HUES64 (cell line): ENCODE data around the gene PAK2.
"Not testable (repeated sequence)": the region's sequence is repeated elsewhere in the genome, so short reads cannot be mapped to it uniquely, and the experiment has no call there.

ENCODE experiments used
- H3K27ac ChIP-seq: 2 replicates; pipeline ENCODE4 v1.7.0; 2013; ENCODE audit warnings: low read depth, low read length, inconsistent platforms
- H3K27me3 ChIP-seq: 2 replicates; pipeline ENCODE4 v1.6.1; 2013; ENCODE audit warnings: mild to moderate bottlenecking, low read length; ENCODE audit not compliant: insufficient read depth
- H3K36me3 ChIP-seq: 2 replicates; pipeline ENCODE4 v1.6.1; 2013; ENCODE audit warnings: mild to moderate bottlenecking, low read length; ENCODE audit not compliant: insufficient read depth
- H3K4me1 ChIP-seq: 2 replicates; pipeline ENCODE4 v1.6.1; 2013; ENCODE audit warnings: mild to moderate bottlenecking, low read length, moderate library complexity; ENCODE audit not compliant: insufficient read depth
- H3K4me3 ChIP-seq: 2 replicates; pipeline ENCODE4 v1.5.1; 2013; ENCODE audit warnings: mild to moderate bottlenecking, low read length, moderate library complexity
- H3K9ac ChIP-seq: 2 replicates; pipeline ENCODE4 v1.6.1; 2013; ENCODE audit warnings: mild to moderate bottlenecking, low read depth, low read length
- H3K9me3 ChIP-seq: 2 replicates; pipeline ENCODE4 v1.6.1; 2013; ENCODE audit warnings: low read depth, low read length; ENCODE audit not compliant: insufficient read depth
- WGBS: fragments of 150-250, 120-280 bp; methylation state at CpG from one replicate; pipeline ENCODE4 v1.1.7; 2013; ENCODE audit warnings: missing lambda C conversion rate; 5-methylcytosine and 5-hydroxymethylcytosine counted together

The PAK2 gene

DNA sequence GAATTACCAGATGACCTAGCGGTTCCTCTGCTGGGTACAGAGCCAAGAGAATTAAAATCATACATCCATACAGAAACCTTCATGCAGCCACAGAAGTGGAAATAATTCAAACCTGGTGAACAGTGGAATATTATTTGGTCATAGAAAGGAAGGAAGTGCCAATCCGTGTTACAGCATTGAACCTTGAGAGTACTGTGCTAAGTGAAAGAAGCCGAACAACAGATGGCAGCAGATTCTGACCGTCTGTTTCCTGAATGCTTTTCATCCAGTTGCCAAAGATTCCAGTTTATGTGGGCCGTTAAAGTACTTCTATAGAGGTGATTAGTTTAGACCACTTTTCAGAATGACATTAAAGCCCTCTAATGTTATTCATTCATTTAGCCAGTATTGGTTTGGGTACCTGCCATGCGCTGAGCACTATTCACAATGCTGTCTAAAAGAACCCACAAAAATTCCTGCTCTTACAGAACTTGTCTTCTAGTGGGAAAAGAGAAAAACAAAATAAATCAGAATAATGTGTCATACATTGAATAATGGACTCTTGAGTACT, 82.2 kb downstream of the PAK2 start:
- no peaks in the 10 kb centered on the region for H3K9me3 ChIP-seq
- no peak overlapping the region for H3K4me3 ChIP-seq
- no peak overlapping the region for H3K9ac ChIP-seq
- WGBS, result 97% methylated on average over 6 of the region's 6 CpGs
- H3K27ac ChIP-seq, result no peak overlapping the region
- H3K27me3 ChIP-seq, result no peaks in the 10 kb centered on the region
- peaks cover 87% of the 10 kb centered on the region for H3K36me3 ChIP-seq
- H3K4me1 ChIP-seq, result no peaks in the 10 kb centered on the region

DNA sequence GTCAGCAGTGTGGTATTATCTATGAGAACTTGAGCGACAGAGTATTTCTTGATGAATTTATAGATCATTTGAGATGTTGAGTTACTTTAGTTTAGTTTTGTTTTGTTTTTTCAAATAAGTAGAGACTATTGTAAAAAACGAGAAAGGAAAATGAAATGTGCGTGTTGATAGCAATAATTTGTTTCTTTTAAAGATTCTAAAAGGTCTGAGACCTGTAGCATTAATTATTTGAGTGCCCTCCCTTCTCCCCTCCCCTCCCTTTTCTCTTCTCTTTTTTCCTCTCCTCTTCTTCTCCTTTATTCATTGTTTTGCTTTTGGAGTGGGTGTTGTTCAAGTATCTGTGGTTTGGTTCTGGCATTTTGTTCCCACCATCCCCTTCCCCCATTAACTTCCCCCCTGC, 90.0 kb downstream of the PAK2 start:
- 92% methylated on average over 3 of the region's 3 CpGs for WGBS
- H3K4me1 ChIP-seq, result not testable (repeated sequence)

DNA sequence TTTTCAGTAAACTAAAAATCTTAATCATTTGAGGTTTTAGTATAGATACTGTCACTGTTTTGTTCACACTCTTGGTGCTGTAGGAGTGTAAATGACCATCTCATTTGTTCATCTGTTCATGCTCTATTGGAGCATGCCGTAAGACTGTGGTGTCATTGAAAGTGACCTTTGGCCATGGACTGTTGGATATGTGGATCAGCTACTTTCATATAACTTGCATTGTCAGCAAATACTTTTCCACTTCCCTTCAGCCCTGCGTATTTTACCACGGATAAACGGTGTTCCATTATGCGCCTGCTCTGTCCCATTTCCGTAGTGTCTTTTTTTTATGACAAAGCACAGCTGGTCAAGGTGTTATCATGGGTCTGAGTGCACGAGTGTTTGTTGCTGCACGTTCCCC, 95.4 kb downstream of the PAK2 start:
- 96% methylated on average over 8 of the region's 8 CpGs for WGBS
- no peak overlapping the region for H3K4me3 ChIP-seq

More for the DNA sequence above, 90.0 kb downstream of the PAK2 start:
- not testable (repeated sequence) for H3K4me3 ChIP-seq, H3K27me3 ChIP-seq, H3K27ac ChIP-seq, H3K9me3 ChIP-seq, H3K9ac ChIP-seq
- H3K36me3 ChIP-seq, result peaks cover 69% of the 10 kb centered on the region

DNA sequence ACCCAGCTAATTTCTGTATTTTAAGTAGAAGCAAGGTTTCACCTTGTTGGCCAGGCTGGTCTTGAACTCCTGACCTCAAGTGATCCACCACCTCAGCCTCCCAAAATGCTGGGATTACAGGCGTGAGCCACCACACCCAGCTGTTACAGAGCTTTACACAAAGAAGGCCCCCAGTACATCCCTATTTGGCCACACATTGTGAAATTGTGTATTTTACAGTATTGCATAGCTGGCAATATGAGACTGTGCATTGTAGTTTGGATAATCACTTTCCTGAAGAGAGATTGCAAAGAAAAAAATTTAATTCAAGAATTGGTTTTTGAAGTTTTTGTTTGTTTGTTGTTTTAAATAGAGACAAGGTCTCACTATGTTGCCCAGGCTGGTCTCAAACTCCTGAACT, 97.0 kb downstream of the PAK2 start:
- not testable (repeated sequence) for H3K9me3 ChIP-seq, H3K27me3 ChIP-seq, H3K4me1 ChIP-seq, H3K27ac ChIP-seq, H3K9ac ChIP-seq, H3K4me3 ChIP-seq
- WGBS, result 91% methylated on average over 1 of the region's 1 CpG
- peaks cover 11% of the 10 kb centered on the region for H3K36me3 ChIP-seq

More for the DNA sequence above, 95.4 kb downstream of the PAK2 start:
- no peak overlapping the region for H3K9ac ChIP-seq
- no peaks in the 10 kb centered on the region for H3K4me1 ChIP-seq
- peaks cover 26% of the 10 kb centered on the region for H3K36me3 ChIP-seq
- H3K27me3 ChIP-seq, result no peaks in the 10 kb centered on the region
- no peaks in the 10 kb centered on the region for H3K9me3 ChIP-seq
- H3K27ac ChIP-seq, result no peak overlapping the region

DNA sequence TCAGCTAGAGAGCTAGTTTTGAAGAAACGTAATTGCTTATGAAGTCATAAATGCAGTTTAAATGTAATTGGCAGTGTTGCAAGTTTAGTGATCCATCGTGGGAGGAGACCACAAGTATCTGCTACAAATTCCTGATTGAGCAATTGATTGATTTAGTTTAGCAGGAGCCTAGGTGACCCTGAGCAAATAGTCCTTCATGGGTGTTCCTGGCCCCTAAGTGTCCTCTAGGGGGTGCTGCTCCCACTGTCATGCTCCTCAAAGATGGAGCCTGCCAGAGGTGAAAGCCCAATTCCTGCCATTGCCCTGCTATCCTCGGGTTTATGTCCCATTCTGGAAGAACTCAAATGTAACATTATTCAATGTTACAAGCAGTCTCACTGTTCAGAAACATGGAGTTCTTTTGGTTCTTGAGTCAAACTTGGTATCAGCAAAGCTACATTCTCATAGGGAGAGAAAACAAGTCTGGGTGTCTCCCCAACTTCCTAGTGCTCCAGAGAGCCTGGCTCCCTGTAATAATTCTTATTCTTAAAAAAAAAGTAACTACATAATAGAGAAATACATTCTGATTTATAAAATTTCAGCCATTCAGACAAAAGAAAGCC, 98.3 kb downstream of the PAK2 start:
- no peaks in the 10 kb centered on the region for H3K36me3 ChIP-seq
- no peaks in the 10 kb centered on the region for H3K4me1 ChIP-seq
- no peaks in the 10 kb centered on the region for H3K9me3 ChIP-seq
- no peak overlapping the region for H3K9ac ChIP-seq
- H3K27me3 ChIP-seq, result no peaks in the 10 kb centered on the region
- 58% methylated on average over 3 of the region's 3 CpGs for WGBS
- H3K4me3 ChIP-seq, result no peak overlapping the region
- H3K27ac ChIP-seq, result no peak overlapping the region

DNA sequence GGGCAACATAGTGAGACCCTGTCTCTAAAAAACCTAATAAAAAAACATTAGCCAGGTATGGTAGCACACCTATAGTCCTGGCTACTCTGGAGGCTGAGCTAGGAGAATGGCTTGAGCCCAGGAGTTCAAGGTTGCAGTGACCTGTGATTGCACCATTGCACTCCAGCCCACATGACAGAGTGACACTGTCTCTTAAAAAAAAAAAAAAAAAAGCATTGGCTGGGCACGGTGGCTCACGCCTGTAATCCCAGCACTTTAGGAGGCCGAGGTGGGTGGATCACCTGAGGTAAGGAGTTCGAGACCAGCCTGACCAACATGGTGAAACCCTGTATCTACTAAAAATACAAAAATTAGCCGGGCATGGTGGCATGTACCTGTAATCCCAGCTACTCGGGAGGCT, 99.7 kb downstream of the PAK2 start:
- not testable (repeated sequence) for H3K36me3 ChIP-seq, H3K9ac ChIP-seq, H3K4me3 ChIP-seq, H3K27ac ChIP-seq, H3K27me3 ChIP-seq, H3K9me3 ChIP-seq, H3K4me1 ChIP-seq
- 93% methylated on average over 6 of the region's 6 CpGs for WGBS

DNA sequence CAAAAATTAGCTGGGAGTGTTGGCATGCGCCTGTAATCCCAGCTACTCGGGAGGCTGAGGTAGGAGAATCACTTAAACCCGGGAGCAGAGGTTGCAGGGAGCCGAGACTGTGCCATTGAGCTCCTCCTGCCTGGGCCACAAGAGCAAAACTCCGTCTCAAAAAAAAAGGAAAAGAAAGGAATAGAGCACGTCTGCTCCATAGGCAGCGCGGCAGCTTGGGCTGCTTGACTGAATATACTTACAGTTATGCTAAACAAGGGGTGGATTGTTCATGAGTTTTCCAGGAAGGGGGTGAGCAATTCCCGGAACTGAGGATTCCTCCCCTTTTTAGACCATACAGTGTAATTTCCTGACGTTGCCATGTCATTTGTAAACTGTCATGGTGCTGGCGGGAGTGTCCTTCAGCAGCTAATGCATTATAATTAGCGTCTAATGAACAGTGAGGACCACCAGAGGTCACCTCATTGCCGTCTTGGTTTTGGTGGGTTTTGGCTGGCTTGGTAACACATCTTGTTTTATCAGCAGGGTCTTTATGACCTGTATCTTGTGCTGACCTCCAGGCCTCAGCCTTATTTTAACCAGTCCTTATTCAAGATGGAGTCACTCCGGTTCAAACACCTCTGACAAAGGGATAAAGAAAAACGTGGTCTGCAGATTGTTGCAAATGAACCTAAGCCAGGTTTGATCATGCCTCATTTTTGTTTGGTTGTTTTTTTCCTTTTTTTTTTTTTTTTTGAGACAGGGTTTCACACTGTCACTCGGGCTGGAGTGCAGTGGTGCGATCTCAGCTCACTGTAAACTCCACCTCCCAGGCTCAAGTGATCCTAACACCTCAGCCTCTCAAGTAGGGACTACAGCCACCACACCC, 103.1 kb downstream of the PAK2 start:
- Histone ChIP-seq H3K9me3 (0 out of 2 replicates have a peak, but pooled peaks cover 3% of the 10 kb centered on the region), H3K36me3 (no peaks in the 10 kb centered on the region), H3K27ac (no peak overlapping the region), H3K27me3 (no peaks in the 10 kb centered on the region), H3K4me3 (no peak overlapping the region), H3K9ac (no peak overlapping the region), H3K4me1 (no peaks in the 10 kb centered on the region)
- WGBS, result 88% methylated on average over 17 of the region's 17 CpGs

DNA sequence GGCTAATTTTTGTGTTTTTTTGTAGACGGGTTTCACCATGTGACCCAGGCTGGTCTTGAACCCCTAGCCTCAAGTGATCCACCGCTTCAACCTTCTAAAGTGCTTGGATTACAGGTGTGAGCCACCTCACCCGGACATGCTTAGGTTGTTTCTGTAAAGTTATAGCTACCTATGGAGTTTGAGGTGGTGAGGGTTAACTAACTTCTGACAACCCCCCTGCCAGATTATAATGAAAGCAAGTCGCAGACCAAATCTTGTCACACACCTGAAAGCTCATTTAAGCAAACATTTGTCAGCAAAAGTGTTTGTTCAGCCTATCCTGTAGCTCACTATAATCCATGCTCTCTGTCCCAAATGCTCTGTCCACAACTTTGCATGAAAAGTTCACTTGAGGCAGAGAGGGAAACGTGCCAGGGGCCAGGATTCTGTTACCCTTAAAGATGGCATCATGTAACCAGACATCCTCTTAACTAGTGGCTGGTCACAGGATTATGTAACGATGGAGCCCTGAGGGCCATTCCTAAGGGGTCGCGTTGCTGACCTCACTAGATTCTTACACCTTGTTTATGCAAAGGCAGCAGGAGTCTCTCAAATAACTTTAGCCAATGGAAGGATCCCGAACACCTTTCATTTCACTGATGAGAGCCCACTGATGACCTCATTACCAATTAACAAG, 103.9 kb downstream of the PAK2 start:
- Histone ChIP-seq H3K27ac (no peak overlapping the region), H3K4me1 (no peaks in the 10 kb centered on the region), H3K9ac (no peak overlapping the region), H3K27me3 (no peaks in the 10 kb centered on the region), H3K36me3 (no peaks in the 10 kb centered on the region), H3K9me3 (peaks cover 11% of the 10 kb centered on the region), H3K4me3 (no peak overlapping the region)
- 87% methylated on average over 9 of the region's 9 CpGs for WGBS

DNA sequence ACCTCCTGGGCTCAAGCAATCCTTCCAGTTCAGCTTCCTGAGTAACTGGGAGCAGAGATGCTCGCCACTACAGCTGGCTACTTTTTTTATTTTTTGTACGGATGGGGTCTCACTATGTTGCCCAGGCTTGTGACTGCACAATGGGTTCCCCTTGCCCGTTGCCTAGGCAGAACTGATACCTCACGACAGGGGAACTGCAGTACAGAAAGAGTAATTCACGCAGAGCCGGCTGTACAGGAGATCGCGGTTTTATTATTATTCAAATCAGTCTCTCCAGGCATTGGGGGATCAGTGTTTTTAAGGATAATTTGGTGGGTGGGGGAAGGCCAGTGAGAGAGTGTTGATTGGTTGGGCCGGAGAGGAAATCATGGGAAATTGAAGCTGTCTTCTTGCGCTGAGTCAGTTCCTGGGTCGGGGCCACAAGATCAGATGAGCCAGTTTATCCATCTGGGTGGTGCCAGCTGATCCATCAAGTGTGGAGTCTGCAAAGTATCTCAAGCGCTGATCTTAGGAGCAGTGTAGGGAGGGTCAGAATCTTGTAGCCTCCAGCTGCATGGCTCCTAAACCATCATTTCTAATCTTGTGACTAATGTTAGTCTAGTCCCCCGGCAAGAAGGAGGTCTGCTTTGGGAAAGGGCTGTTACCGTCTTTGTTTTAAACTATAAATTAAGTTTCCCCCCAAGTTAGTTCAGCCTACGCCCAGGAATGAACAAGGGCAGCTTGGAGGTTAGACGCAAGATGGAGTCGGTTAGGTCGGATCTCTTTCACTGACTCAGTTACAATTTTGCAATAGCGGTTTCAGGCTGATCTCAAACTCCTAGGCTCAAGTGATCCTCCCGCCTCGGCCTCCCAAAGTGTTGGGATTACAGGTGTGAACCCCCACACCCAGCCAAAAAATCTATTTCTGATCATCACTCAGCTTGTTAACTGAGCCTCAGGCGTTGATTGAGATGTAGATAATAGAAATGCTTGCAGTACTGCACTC, 104.9 kb downstream of the PAK2 start:
- 89% methylated on average over 19 of the region's 22 CpGs for WGBS
- not testable (repeated sequence) for H3K4me3 ChIP-seq, H3K4me1 ChIP-seq, H3K27me3 ChIP-seq, H3K27ac ChIP-seq, H3K36me3 ChIP-seq, H3K9ac ChIP-seq
- H3K9me3 ChIP-seq, result peaks cover 20% of the 10 kb centered on the region

DNA sequence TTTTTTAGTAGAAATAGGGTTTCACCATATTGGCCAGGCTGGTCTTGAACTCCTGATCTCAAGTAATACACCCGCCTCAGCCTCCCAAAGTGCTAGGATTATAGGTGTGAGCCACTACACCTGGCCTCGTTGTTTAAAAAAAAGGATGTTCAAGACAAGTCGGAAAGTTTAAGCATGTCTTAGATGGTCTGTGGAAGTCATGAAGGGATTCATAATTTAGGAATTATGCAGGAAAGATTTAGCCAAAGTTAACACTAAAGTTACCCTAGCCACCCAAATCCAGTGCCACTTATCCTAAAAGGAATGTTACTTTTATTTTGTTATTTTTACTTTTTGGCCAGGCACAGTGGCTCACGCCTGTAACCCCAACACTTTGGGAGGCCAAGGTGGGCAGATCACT, 108.7 kb downstream of the PAK2 start:
- not testable (repeated sequence) for H3K9ac ChIP-seq, H3K4me3 ChIP-seq, H3K36me3 ChIP-seq, H3K27me3 ChIP-seq, H3K4me1 ChIP-seq, H3K27ac ChIP-seq
- H3K9me3 ChIP-seq, result peaks cover 28% of the 10 kb centered on the region
- 87% methylated on average over 4 of the region's 4 CpGs for WGBS
